ENCODE results near the gene P2RY12.
A peak's percentile ranks its signal among the peaks of the same experiment; 100 is the strongest.

P2RY12 gene

GRCh38 chr3:151305060-151305774, 79.3 kb downstream of the P2RY12 start:
- peak; percentile 4 for DNase-seq

GRCh38 chr3:151303751-151304150, 80.8 kb downstream of the P2RY12 start:
- DNase-seq: no peak

GRCh38 chr3:151301787-151302186, 82.8 kb downstream of the P2RY12 start:
- DNase-seq: no peak

- DNase-seq: no peak
Observed at GRCh38 chr3:151300539-151300938, 84.0 kb downstream of the P2RY12 start.

- no peak for DNase-seq
Observed at GRCh38 chr3:151299006-151299405, 85.5 kb downstream of the P2RY12 start.

GRCh38 chr3:151297429-151297828, 87.1 kb downstream of the P2RY12 start:
- no peak for DNase-seq

- DNase-seq: no peak
Observed at GRCh38 chr3:151296226-151296625, 88.3 kb downstream of the P2RY12 start.

- DNase-seq: no peak
Observed at GRCh38 chr3:151293127-151293526, 91.4 kb downstream of the P2RY12 start.

- no peak for DNase-seq
Observed at GRCh38 chr3:151290673-151291072, 93.9 kb downstream of the P2RY12 start.

- DNase-seq: no peak
Observed at GRCh38 chr3:151289445-151289844, 95.1 kb downstream of the P2RY12 start.
